H9 (cell line): ENCODE data around the gene SNAI1. TPM values are rescaled to one million over a fixed set of nuclear protein-coding genes. Genes with fewer than 3 reads are reported as not detected.

Source experiments
- DNase-seq: peaks from one replicate; pipeline ENCODE4 v3.0.0-alpha.2; 2017
- H2AFZ ChIP-seq: one replicate; pipeline ENCODE4 v1.6.1; 2013; ENCODE audit warnings: mild to moderate bottlenecking, low read length, control low read depth, moderate library complexity
- H2AK5ac ChIP-seq: 2 replicates; pipeline ENCODE4 v1.6.1; 2013; ENCODE audit warnings: low read length, control low read depth, mixed read lengths; ENCODE audit not compliant: insufficient read length
- H2BK120ac ChIP-seq: one replicate; pipeline ENCODE4 v1.6.1; 2013; ENCODE audit warnings: low read depth, mild to moderate bottlenecking, low read length, control low read depth, inconsistent platforms; ENCODE audit not compliant: poor library complexity, severe bottlenecking
- H2BK12ac ChIP-seq: 2 replicates; pipeline ENCODE4 v1.6.1; 2013; ENCODE audit warnings: low read length, control low read depth, mixed read lengths, low read depth; ENCODE audit not compliant: insufficient read length
- H2BK15ac ChIP-seq: 2 replicates; pipeline ENCODE4 v1.6.1; 2013; ENCODE audit warnings: low read depth, low read length, control low read depth
- H2BK20ac ChIP-seq: one replicate; pipeline ENCODE4 v1.6.1; 2013; ENCODE audit warnings: low read depth, mild to moderate bottlenecking, low read length, control low read depth, inconsistent platforms; ENCODE audit not compliant: poor library complexity, severe bottlenecking
- H2BK5ac ChIP-seq: 2 replicates; pipeline ENCODE4 v1.6.1; 2013; ENCODE audit warnings: low read length, control low read depth, mixed read lengths; ENCODE audit not compliant: insufficient read length
- H3K14ac ChIP-seq: 2 replicates; pipeline ENCODE4 v1.6.1; 2013; ENCODE audit warnings: low read length, control low read depth; ENCODE audit not compliant: insufficient read depth
- H3K18ac ChIP-seq: 2 replicates; pipeline ENCODE4 v1.6.1; 2013; ENCODE audit warnings: low read depth, mild to moderate bottlenecking, mixed read lengths, low read length, control low read depth; ENCODE audit not compliant: insufficient read length
- H3K23ac ChIP-seq: 2 replicates; pipeline ENCODE4 v1.6.1; 2013; ENCODE audit warnings: low read length, control low read depth, mixed read lengths, low read depth; ENCODE audit not compliant: insufficient read length
- H3K23me2 ChIP-seq: 2 replicates; pipeline ENCODE4 v1.6.1; 2013; ENCODE audit warnings: low read depth, mild to moderate bottlenecking, mixed read lengths, low read length, control low read depth; ENCODE audit not compliant: insufficient read length, poor library complexity, severe bottlenecking
- H3K27ac ChIP-seq: 2 replicates; pipeline ENCODE4 v1.5.1; 2013; ENCODE audit warnings: low read length, control low read depth, mixed read lengths, low read depth; ENCODE audit not compliant: insufficient read length
- H3K27me3 ChIP-seq: 2 replicates; pipeline ENCODE4 v1.6.1; 2013; ENCODE audit warnings: low read length, control low read depth, inconsistent platforms; ENCODE audit not compliant: insufficient read depth
- H3K4ac ChIP-seq: 2 replicates; pipeline ENCODE4 v1.6.1; 2013; ENCODE audit warnings: low read depth, mild to moderate bottlenecking, control low read depth, inconsistent platforms, low read length, moderate library complexity
- H3K4me1 ChIP-seq: 2 replicates; pipeline ENCODE4 v1.6.1; 2013; ENCODE audit warnings: low read length, control low read depth, inconsistent platforms; ENCODE audit not compliant: insufficient read depth
- H3K4me2 ChIP-seq: 2 replicates; pipeline ENCODE4 v1.6.1; 2013; ENCODE audit warnings: low read length, control low read depth, mixed read lengths; ENCODE audit not compliant: insufficient read length, insufficient read depth
- H3K56ac ChIP-seq: 2 replicates; pipeline ENCODE4 v1.6.1; 2013; ENCODE audit warnings: low read depth, mild to moderate bottlenecking, mixed read lengths, low read length, control low read depth; ENCODE audit not compliant: insufficient read length
- H3K79me1 ChIP-seq: 2 replicates; pipeline ENCODE4 v1.6.1; 2013; ENCODE audit warnings: low read depth, mild to moderate bottlenecking, moderate library complexity, low read length, control low read depth, inconsistent platforms; ENCODE audit not compliant: insufficient read depth, poor library complexity, severe bottlenecking
- H3K79me2 ChIP-seq: 2 replicates; pipeline ENCODE4 v1.6.1; 2013; ENCODE audit warnings: low read length, control low read depth, inconsistent platforms; ENCODE audit not compliant: insufficient read depth
- H3K9ac ChIP-seq: 2 replicates; pipeline ENCODE4 v1.6.1; 2013; ENCODE audit warnings: low read length, control low read depth, mixed read lengths; ENCODE audit not compliant: insufficient read length; ENCODE audit errors: extremely low read depth
- H3K9me3 ChIP-seq: one replicate; pipeline ENCODE4 v1.6.1; 2013; ENCODE audit warnings: low read depth, low read length, inconsistent platforms; ENCODE audit not compliant: control insufficient read depth
- H3T11ph ChIP-seq: one replicate; pipeline ENCODE4 v1.6.1; 2013; ENCODE audit warnings: mild to moderate bottlenecking, low read length, control low read depth, inconsistent platforms
- H4K20me1 ChIP-seq: one replicate; pipeline ENCODE4 v1.6.1; 2013; ENCODE audit not compliant: control insufficient read depth, insufficient read length, insufficient read depth
- H4K5ac ChIP-seq: 2 replicates; pipeline ENCODE4 v1.6.1; 2013; ENCODE audit warnings: low read depth, mild to moderate bottlenecking, mixed read lengths, low read length, control low read depth; ENCODE audit not compliant: insufficient read length
- H4K8ac ChIP-seq: replicated peaks from 2 replicates; pipeline ENCODE4 v1.6.1; 2013; ENCODE audit warnings: low read length, control low read depth, mixed read lengths, low read depth; ENCODE audit not compliant: insufficient read length
- H4K91ac ChIP-seq: 2 replicates; pipeline ENCODE4 v1.6.1; 2013; ENCODE audit warnings: low read depth, mild to moderate bottlenecking, moderate library complexity, mixed read lengths, low read length, control low read depth; ENCODE audit not compliant: insufficient read length
- H3K27ac Mint-ChIP-seq, 3 experiments: 2 replicates in 2 of 3; 3 replicates in 1 of 3; pipeline ENCODE4 v1.8.0; 2020 to 2021; ENCODE audit warnings: mixed read lengths in 3 of 3, mild to moderate bottlenecking in 1 of 3, moderate library complexity in 1 of 3
- H3K27me3 Mint-ChIP-seq: 2 replicates; pipeline ENCODE4 v1.8.0; 2021; ENCODE audit warnings: low read depth, mild to moderate bottlenecking, moderate library complexity, mixed read lengths
- H3K36me3 Mint-ChIP-seq, 3 experiments: 2 replicates in 2 of 3; 3 replicates in 1 of 3; pipeline ENCODE4 v1.8.0; 2020 to 2021; ENCODE audit warnings: low read depth in 3 of 3, mixed read lengths in 3 of 3; ENCODE audit not compliant: insufficient read depth in 1 of 3
- H3K4me1 Mint-ChIP-seq, 2 experiments: 2 replicates each; pipeline ENCODE4 v1.8.0; 2020; ENCODE audit warnings: mixed read lengths in 2 of 2
- H3K4me3 Mint-ChIP-seq, 2 experiments: 2 replicates in 1 of 2; 3 replicates in 1 of 2; pipeline ENCODE4 v1.8.0; 2020 to 2021; ENCODE audit warnings: mild to moderate bottlenecking in 2 of 2, mixed read lengths in 2 of 2, moderate library complexity in 1 of 2
- H3K9me3 Mint-ChIP-seq, 2 experiments: 2 replicates in 1 of 2; 3 replicates in 1 of 2; pipeline ENCODE4 v1.8.0; 2020; ENCODE audit warnings: mild to moderate bottlenecking in 2 of 2, mixed read lengths in 2 of 2, moderate library complexity in 1 of 2
- WGBS: extraction: QIAGEN DNeasy Blood & Tissue Kit; methylation state at CpG from one replicate; pipeline ENCODE4 v1.1.7; 2013; ENCODE audit warnings: missing lambda C conversion rate, low lambda C conversion rate, mixed read lengths; ENCODE audit not compliant: insufficient read length; ENCODE audit errors: extremely low coverage; 5-methylcytosine and 5-hydroxymethylcytosine counted together
- total RNA-seq: library from RNA; stranded (reverse); gene quantifications from 2 replicates; pipeline ENCODE4 v1.2.1, GENCODE V29; 2021
- TF ChIP-seq, protein P1 (sequence below): fragments of 200-600 bp; sonication (generic); conservative IDR thresholded peaks from 3 replicates; pipeline ENCODE4 v1.8.0; 2021; ENCODE audit warnings: antibody characterized with exemption, mild to moderate bottlenecking

The SNAI1 gene
- total RNA-seq, 1 experiment from 2014 or later: 7.0 TPM

DNA sequence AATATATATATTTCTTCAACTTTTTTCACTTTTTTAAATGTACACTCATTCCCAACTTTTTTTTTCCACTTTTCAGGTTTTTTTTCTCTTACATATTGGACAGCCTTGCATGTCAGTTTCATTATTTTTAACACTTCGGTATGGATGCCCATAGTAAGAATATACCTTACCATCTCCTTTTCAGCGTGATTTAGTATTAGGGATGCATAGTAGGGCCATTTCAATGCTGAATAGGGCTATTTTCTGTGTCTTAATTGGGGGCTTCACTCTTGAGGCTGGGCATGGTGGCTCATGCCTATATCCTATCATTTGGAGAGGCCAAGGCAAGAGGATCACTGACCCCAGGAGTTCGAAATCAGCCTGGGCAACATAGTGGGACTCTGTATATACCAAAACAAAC, 39.8 kb upstream of the SNAI1 start:
- peaks cover 32 to 78% (median 74%) of the 10 kb centered on the region in 3 experiments; a peak in 6 of 7 replicates for H3K36me3 Mint-ChIP-seq

More for the DNA sequence above, 39.8 kb upstream of the SNAI1 start:
- H3K18ac ChIP-seq: no peak overlapping the region
- Mint-ChIP-seq H3K9me3 (no peaks in the 10 kb centered on the region), H3K4me1 (peaks cover 10 to 18% of the 10 kb centered on the region in 2 experiments), H3K27ac (peak overlapping the region in 1 of 3 experiments; percentile 75; a peak in 2 of 7 replicates), H3K27me3 (no peaks in the 10 kb centered on the region), H3K4me3 (no peak overlapping the region)
- WGBS: no CpG with 5 or more reads among the region's 3 CpGs
- no peak overlapping the region for H4K91ac ChIP-seq
- no peak overlapping the region for H4K8ac ChIP-seq
- no peak overlapping the region for H3K9ac ChIP-seq
- H3T11ph ChIP-seq: no peak overlapping the region
- H3K4me2 ChIP-seq: no peak overlapping the region
- peaks cover 4% of the 10 kb centered on the region for H3K79me1 ChIP-seq
- no peaks in the 10 kb centered on the region for H3K27me3 ChIP-seq
- no peak overlapping the region for H2BK120ac ChIP-seq
- no peaks in the 10 kb centered on the region for H3K9me3 ChIP-seq
- no peak overlapping the region for H2BK5ac ChIP-seq
- 0 out of 2 replicates have a peak, but pooled peaks cover under 1% of the 10 kb centered on the region for H3K4me1 ChIP-seq
- no peaks in the 10 kb centered on the region for H4K20me1 ChIP-seq
- no peak overlapping the region for H2BK20ac ChIP-seq
- no peak overlapping the region for H3K27ac ChIP-seq
- DNase-seq: no peak
- no peak overlapping the region for H4K5ac ChIP-seq
- H3K23me2 ChIP-seq: no peaks in the 10 kb centered on the region
- no peak overlapping the region for H2AFZ ChIP-seq
- no peak overlapping the region for H3K56ac ChIP-seq
- no peak overlapping the region for H2BK15ac ChIP-seq
- TF ChIP-seq, protein P1, sequence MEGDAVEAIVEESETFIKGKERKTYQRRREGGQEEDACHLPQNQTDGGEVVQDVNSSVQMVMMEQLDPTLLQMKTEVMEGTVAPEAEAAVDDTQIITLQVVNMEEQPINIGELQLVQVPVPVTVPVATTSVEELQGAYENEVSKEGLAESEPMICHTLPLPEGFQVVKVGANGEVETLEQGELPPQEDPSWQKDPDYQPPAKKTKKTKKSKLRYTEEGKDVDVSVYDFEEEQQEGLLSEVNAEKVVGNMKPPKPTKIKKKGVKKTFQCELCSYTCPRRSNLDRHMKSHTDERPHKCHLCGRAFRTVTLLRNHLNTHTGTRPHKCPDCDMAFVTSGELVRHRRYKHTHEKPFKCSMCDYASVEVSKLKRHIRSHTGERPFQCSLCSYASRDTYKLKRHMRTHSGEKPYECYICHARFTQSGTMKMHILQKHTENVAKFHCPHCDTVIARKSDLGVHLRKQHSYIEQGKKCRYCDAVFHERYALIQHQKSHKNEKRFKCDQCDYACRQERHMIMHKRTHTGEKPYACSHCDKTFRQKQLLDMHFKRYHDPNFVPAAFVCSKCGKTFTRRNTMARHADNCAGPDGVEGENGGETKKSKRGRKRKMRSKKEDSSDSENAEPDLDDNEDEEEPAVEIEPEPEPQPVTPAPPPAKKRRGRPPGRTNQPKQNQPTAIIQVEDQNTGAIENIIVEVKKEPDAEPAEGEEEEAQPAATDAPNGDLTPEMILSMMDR: no peak
- no peak overlapping the region for H3K4ac ChIP-seq
- H3K14ac ChIP-seq: no peak overlapping the region
- H3K79me2 ChIP-seq: peaks cover 28% of the 10 kb centered on the region; the same call in 1 of the 2 replicates
- H2AK5ac ChIP-seq: no peak overlapping the region
- H2BK12ac ChIP-seq: no peak overlapping the region
- no peak overlapping the region for H3K23ac ChIP-seq
